H9 (cell line): Measurements from ENCODE around the gene LGMN. TPM values are rescaled to one million over a fixed set of nuclear protein-coding genes. Genes with fewer than 3 reads are reported as not detected.

Experiments used
- DNase-seq: peaks from one replicate; pipeline ENCODE4 v3.0.0-alpha.2; 2017
- H2AFZ ChIP-seq: one replicate; pipeline ENCODE4 v1.6.1; 2013; ENCODE audit warnings: mild to moderate bottlenecking, low read length, control low read depth, moderate library complexity
- H2AK5ac ChIP-seq: 2 replicates; pipeline ENCODE4 v1.6.1; 2013; ENCODE audit warnings: low read length, control low read depth, mixed read lengths; ENCODE audit not compliant: insufficient read length
- H2BK120ac ChIP-seq: one replicate; pipeline ENCODE4 v1.6.1; 2013; ENCODE audit warnings: low read depth, mild to moderate bottlenecking, low read length, control low read depth, inconsistent platforms; ENCODE audit not compliant: poor library complexity, severe bottlenecking
- H2BK12ac ChIP-seq: 2 replicates; pipeline ENCODE4 v1.6.1; 2013; ENCODE audit warnings: low read length, control low read depth, mixed read lengths, low read depth; ENCODE audit not compliant: insufficient read length
- H2BK15ac ChIP-seq: 2 replicates; pipeline ENCODE4 v1.6.1; 2013; ENCODE audit warnings: low read depth, low read length, control low read depth
- H2BK20ac ChIP-seq: one replicate; pipeline ENCODE4 v1.6.1; 2013; ENCODE audit warnings: low read depth, mild to moderate bottlenecking, low read length, control low read depth, inconsistent platforms; ENCODE audit not compliant: poor library complexity, severe bottlenecking
- H2BK5ac ChIP-seq: 2 replicates; pipeline ENCODE4 v1.6.1; 2013; ENCODE audit warnings: low read length, control low read depth, mixed read lengths; ENCODE audit not compliant: insufficient read length
- H3K14ac ChIP-seq: 2 replicates; pipeline ENCODE4 v1.6.1; 2013; ENCODE audit warnings: low read length, control low read depth; ENCODE audit not compliant: insufficient read depth
- H3K18ac ChIP-seq: 2 replicates; pipeline ENCODE4 v1.6.1; 2013; ENCODE audit warnings: low read depth, mild to moderate bottlenecking, mixed read lengths, low read length, control low read depth; ENCODE audit not compliant: insufficient read length
- H3K23ac ChIP-seq: 2 replicates; pipeline ENCODE4 v1.6.1; 2013; ENCODE audit warnings: low read length, control low read depth, mixed read lengths, low read depth; ENCODE audit not compliant: insufficient read length
- H3K23me2 ChIP-seq: 2 replicates; pipeline ENCODE4 v1.6.1; 2013; ENCODE audit warnings: low read depth, mild to moderate bottlenecking, mixed read lengths, low read length, control low read depth; ENCODE audit not compliant: insufficient read length, poor library complexity, severe bottlenecking
- H3K27ac ChIP-seq: 2 replicates; pipeline ENCODE4 v1.5.1; 2013; ENCODE audit warnings: low read length, control low read depth, mixed read lengths, low read depth; ENCODE audit not compliant: insufficient read length
- H3K27me3 ChIP-seq: 2 replicates; pipeline ENCODE4 v1.6.1; 2013; ENCODE audit warnings: low read length, control low read depth, inconsistent platforms; ENCODE audit not compliant: insufficient read depth
- H3K4ac ChIP-seq: 2 replicates; pipeline ENCODE4 v1.6.1; 2013; ENCODE audit warnings: low read depth, mild to moderate bottlenecking, control low read depth, inconsistent platforms, low read length, moderate library complexity
- H3K4me1 ChIP-seq: 2 replicates; pipeline ENCODE4 v1.6.1; 2013; ENCODE audit warnings: low read length, control low read depth, inconsistent platforms; ENCODE audit not compliant: insufficient read depth
- H3K4me2 ChIP-seq: 2 replicates; pipeline ENCODE4 v1.6.1; 2013; ENCODE audit warnings: low read length, control low read depth, mixed read lengths; ENCODE audit not compliant: insufficient read length, insufficient read depth
- H3K56ac ChIP-seq: 2 replicates; pipeline ENCODE4 v1.6.1; 2013; ENCODE audit warnings: low read depth, mild to moderate bottlenecking, mixed read lengths, low read length, control low read depth; ENCODE audit not compliant: insufficient read length
- H3K79me1 ChIP-seq: 2 replicates; pipeline ENCODE4 v1.6.1; 2013; ENCODE audit warnings: low read depth, mild to moderate bottlenecking, moderate library complexity, low read length, control low read depth, inconsistent platforms; ENCODE audit not compliant: insufficient read depth, poor library complexity, severe bottlenecking
- H3K79me2 ChIP-seq: 2 replicates; pipeline ENCODE4 v1.6.1; 2013; ENCODE audit warnings: low read length, control low read depth, inconsistent platforms; ENCODE audit not compliant: insufficient read depth
- H3K9ac ChIP-seq: 2 replicates; pipeline ENCODE4 v1.6.1; 2013; ENCODE audit warnings: low read length, control low read depth, mixed read lengths; ENCODE audit not compliant: insufficient read length; ENCODE audit errors: extremely low read depth
- H3K9me3 ChIP-seq: one replicate; pipeline ENCODE4 v1.6.1; 2013; ENCODE audit warnings: low read depth, low read length, inconsistent platforms; ENCODE audit not compliant: control insufficient read depth
- H3T11ph ChIP-seq: one replicate; pipeline ENCODE4 v1.6.1; 2013; ENCODE audit warnings: mild to moderate bottlenecking, low read length, control low read depth, inconsistent platforms
- H4K20me1 ChIP-seq: one replicate; pipeline ENCODE4 v1.6.1; 2013; ENCODE audit not compliant: control insufficient read depth, insufficient read length, insufficient read depth
- H4K5ac ChIP-seq: 2 replicates; pipeline ENCODE4 v1.6.1; 2013; ENCODE audit warnings: low read depth, mild to moderate bottlenecking, mixed read lengths, low read length, control low read depth; ENCODE audit not compliant: insufficient read length
- H4K8ac ChIP-seq: replicated peaks from 2 replicates; pipeline ENCODE4 v1.6.1; 2013; ENCODE audit warnings: low read length, control low read depth, mixed read lengths, low read depth; ENCODE audit not compliant: insufficient read length
- H4K91ac ChIP-seq: 2 replicates; pipeline ENCODE4 v1.6.1; 2013; ENCODE audit warnings: low read depth, mild to moderate bottlenecking, moderate library complexity, mixed read lengths, low read length, control low read depth; ENCODE audit not compliant: insufficient read length
- H3K27ac Mint-ChIP-seq, 3 experiments: 2 replicates in 2 of 3; 3 replicates in 1 of 3; pipeline ENCODE4 v1.8.0; 2020 to 2021; ENCODE audit warnings: mixed read lengths in 3 of 3, mild to moderate bottlenecking in 1 of 3, moderate library complexity in 1 of 3
- H3K27me3 Mint-ChIP-seq: 2 replicates; pipeline ENCODE4 v1.8.0; 2021; ENCODE audit warnings: low read depth, mild to moderate bottlenecking, moderate library complexity, mixed read lengths
- H3K36me3 Mint-ChIP-seq, 3 experiments: 2 replicates in 2 of 3; 3 replicates in 1 of 3; pipeline ENCODE4 v1.8.0; 2020 to 2021; ENCODE audit warnings: low read depth in 3 of 3, mixed read lengths in 3 of 3; ENCODE audit not compliant: insufficient read depth in 1 of 3
- H3K4me1 Mint-ChIP-seq, 2 experiments: 2 replicates each; pipeline ENCODE4 v1.8.0; 2020; ENCODE audit warnings: mixed read lengths in 2 of 2
- H3K4me3 Mint-ChIP-seq, 2 experiments: 2 replicates in 1 of 2; 3 replicates in 1 of 2; pipeline ENCODE4 v1.8.0; 2020 to 2021; ENCODE audit warnings: mild to moderate bottlenecking in 2 of 2, mixed read lengths in 2 of 2, moderate library complexity in 1 of 2
- H3K9me3 Mint-ChIP-seq, 2 experiments: 2 replicates in 1 of 2; 3 replicates in 1 of 2; pipeline ENCODE4 v1.8.0; 2020; ENCODE audit warnings: mild to moderate bottlenecking in 2 of 2, mixed read lengths in 2 of 2, moderate library complexity in 1 of 2
- WGBS: extraction: QIAGEN DNeasy Blood & Tissue Kit; methylation state at CpG from one replicate; pipeline ENCODE4 v1.1.7; 2013; ENCODE audit warnings: missing lambda C conversion rate, low lambda C conversion rate, mixed read lengths; ENCODE audit not compliant: insufficient read length; ENCODE audit errors: extremely low coverage; 5-methylcytosine and 5-hydroxymethylcytosine counted together
- total RNA-seq: library from RNA; stranded (reverse); gene quantifications from 2 replicates; pipeline ENCODE4 v1.2.1, GENCODE V29; 2021
- TF ChIP-seq, protein P1 (sequence below): fragments of 200-600 bp; sonication (generic); conservative IDR thresholded peaks from 3 replicates; pipeline ENCODE4 v1.8.0; 2021; ENCODE audit warnings: antibody characterized with exemption, mild to moderate bottlenecking

LGMN gene
- total RNA-seq, 1 experiment from 2014 or later, result 55.3 TPM

DNA sequence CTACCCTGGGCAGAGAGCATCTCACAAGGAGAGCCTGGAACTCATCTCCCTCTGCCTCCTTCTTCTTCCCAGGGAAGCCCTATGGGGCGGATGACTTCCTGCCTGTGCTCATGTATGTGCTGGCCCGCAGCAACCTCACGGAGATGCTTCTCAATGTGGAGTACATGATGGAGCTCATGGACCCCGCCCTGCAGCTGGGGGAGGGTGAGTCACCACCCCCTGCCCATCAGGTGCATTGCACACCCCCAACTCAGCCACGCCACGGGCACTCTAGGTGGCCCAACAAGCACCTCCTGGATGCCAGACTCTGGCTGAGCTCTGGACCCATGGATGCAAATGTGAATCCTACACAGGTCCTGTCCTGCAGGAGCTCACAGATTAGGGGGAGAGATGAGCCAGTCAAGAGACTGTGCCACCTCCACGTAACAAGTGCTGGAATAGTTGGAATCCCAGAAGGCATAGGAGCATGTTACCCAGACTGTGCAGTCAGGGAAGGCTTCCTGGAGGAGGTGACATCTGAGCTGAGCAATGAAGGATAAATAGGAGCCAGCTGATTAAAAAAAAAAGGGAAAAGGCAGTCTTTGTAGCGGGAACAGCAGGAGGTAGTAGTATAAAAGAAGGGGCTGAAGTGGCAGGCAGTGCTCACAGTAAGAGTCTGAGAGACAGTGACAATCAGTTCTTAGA, 71.9 kb downstream of the LGMN start:
- Histone ChIP-seq H4K8ac (no peak overlapping the region), H3K27ac (no peak overlapping the region), H3K4ac (no peak overlapping the region), H2AK5ac (no peak overlapping the region), H3K9ac (no peak overlapping the region), H3K9me3 (no peaks in the 10 kb centered on the region), H3K18ac (no peak overlapping the region), H3K4me1 (no peaks in the 10 kb centered on the region), H2BK15ac (no peak overlapping the region), H3K79me2 (no peaks in the 10 kb centered on the region), H2AFZ (no peak overlapping the region), H2BK20ac (no peak overlapping the region), H3T11ph (no peak overlapping the region), H3K27me3 (no peaks in the 10 kb centered on the region), H2BK120ac (no peak overlapping the region), H3K23me2 (no peaks in the 10 kb centered on the region), H3K23ac (no peak overlapping the region), H3K14ac (no peak overlapping the region), H3K79me1 (no peaks in the 10 kb centered on the region), H3K56ac (no peak overlapping the region), H2BK12ac (no peak overlapping the region), H4K5ac (no peak overlapping the region), H4K20me1 (no peaks in the 10 kb centered on the region), H4K91ac (no peak overlapping the region), H3K4me2 (no peak overlapping the region), H2BK5ac (no peak overlapping the region)
- Mint-ChIP-seq H3K4me1 (peaks cover 9% of the 10 kb centered on the region in 2 experiments), H3K36me3 (no peaks in the 10 kb centered on the region), H3K27me3 (no peaks in the 10 kb centered on the region; the same call in none of the 2 replicates), H3K27ac (no peak overlapping the region), H3K9me3 (no peaks in the 10 kb centered on the region), H3K4me3 (no peak overlapping the region)
- TF ChIP-seq, protein P1, sequence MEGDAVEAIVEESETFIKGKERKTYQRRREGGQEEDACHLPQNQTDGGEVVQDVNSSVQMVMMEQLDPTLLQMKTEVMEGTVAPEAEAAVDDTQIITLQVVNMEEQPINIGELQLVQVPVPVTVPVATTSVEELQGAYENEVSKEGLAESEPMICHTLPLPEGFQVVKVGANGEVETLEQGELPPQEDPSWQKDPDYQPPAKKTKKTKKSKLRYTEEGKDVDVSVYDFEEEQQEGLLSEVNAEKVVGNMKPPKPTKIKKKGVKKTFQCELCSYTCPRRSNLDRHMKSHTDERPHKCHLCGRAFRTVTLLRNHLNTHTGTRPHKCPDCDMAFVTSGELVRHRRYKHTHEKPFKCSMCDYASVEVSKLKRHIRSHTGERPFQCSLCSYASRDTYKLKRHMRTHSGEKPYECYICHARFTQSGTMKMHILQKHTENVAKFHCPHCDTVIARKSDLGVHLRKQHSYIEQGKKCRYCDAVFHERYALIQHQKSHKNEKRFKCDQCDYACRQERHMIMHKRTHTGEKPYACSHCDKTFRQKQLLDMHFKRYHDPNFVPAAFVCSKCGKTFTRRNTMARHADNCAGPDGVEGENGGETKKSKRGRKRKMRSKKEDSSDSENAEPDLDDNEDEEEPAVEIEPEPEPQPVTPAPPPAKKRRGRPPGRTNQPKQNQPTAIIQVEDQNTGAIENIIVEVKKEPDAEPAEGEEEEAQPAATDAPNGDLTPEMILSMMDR, result no peak
- no peak for DNase-seq
- no CpG with 5 or more reads among the region's 8 CpGs for WGBS
